A673 (cell line): Measurements from ENCODE around the gene GOLGA8T. TPM values are rescaled to one million over a fixed set of nuclear protein-coding genes. Genes with fewer than 3 reads are reported as not detected.
"Not testable (repeated sequence)": the region's sequence is repeated elsewhere in the genome, so short reads cannot be mapped to it uniquely, and the experiment has no call there.

Source experiments
- BruUV-seq: library from RNA; stranded (reverse); fragments of 400-500 nt; replicated peaks from 2 replicates; lab custom pipeline; 2021; lab: Mats Ljungman, UMichigan
- CTCF ChIA-PET: fragments of 300-600 bp; sonication (Branson Sonifier 250); formaldehyde crosslinking; loops from one replicate; lab custom pipeline; 2022; ENCODE audit warnings: antibody characterized with exemption; lab: Charles Lee
- POLR2A ChIA-PET: fragments of 300-600 bp; sonication (Branson Sonifier 250); formaldehyde crosslinking; loops from one replicate; lab custom pipeline; 2022; ENCODE audit warnings: antibody characterized with exemption; ENCODE audit not compliant: low non-redundant PET; lab: Charles Lee
- DNase-seq: peaks from one replicate; pipeline ENCODE4 v3.0.0-alpha.2; 2015; ENCODE audit warnings: low spot score
- H3K27ac ChIP-seq: fragments of 200-600 bp; sonication (generic); 2 replicates; pipeline ENCODE4 v1.5.1; 2016; ENCODE audit warnings: mixed run types, low read depth, mild to moderate bottlenecking, mixed read lengths, antibody characterized with exemption, low read length; ENCODE audit not compliant: poor library complexity, severe bottlenecking
- H3K27me3 ChIP-seq: fragments of 200-600 bp; sonication (generic); replicated peaks from 2 replicates; pipeline ENCODE4 v1.6.1; 2017; ENCODE audit warnings: mixed run types, low read depth, mild to moderate bottlenecking, mixed read lengths, antibody characterized with exemption, low read length; ENCODE audit not compliant: insufficient read depth, poor library complexity
- H3K36me3 ChIP-seq: fragments of 200-600 bp; sonication (generic); 2 replicates; pipeline ENCODE4 v1.6.1; 2016; ENCODE audit warnings: mixed run types, mild to moderate bottlenecking, mixed read lengths, antibody characterized with exemption, low read length; ENCODE audit not compliant: insufficient read depth, poor library complexity, severe bottlenecking
- H3K4me1 ChIP-seq: fragments of 200-600 bp; sonication (generic); 2 replicates; pipeline ENCODE4 v1.6.1; 2017; ENCODE audit warnings: mixed run types, mild to moderate bottlenecking, mixed read lengths, antibody characterized with exemption, low read length; ENCODE audit not compliant: insufficient read depth, poor library complexity, severe bottlenecking
- H3K4me3 ChIP-seq: fragments of 200-600 bp; sonication (generic); 2 replicates; pipeline ENCODE4 v1.5.1; 2016; ENCODE audit warnings: low read depth, mixed run types, mild to moderate bottlenecking, mixed read lengths, low read length; ENCODE audit not compliant: poor library complexity, severe bottlenecking
- H3K9me3 ChIP-seq: fragments of 200-600 bp; sonication (generic); 2 replicates; pipeline ENCODE4 v1.6.1; 2016; ENCODE audit warnings: mixed run types, low read depth, mild to moderate bottlenecking, mixed read lengths, antibody characterized with exemption, low read length; ENCODE audit not compliant: poor library complexity, severe bottlenecking
- intact Hi-C: fragments of 100-400 bp; cut with micrococcal nuclease; formaldehyde crosslinking; loops from one replicate; pipeline ENCODE4 v1.10.0; 2022; ENCODE audit not compliant: unreplicated experiment
- total RNA-seq: library from RNA; stranded (reverse); gene quantifications from 2 replicates; pipeline ENCODE4 v1.2.3, GENCODE V29; 2021

GOLGA8T gene
- total RNA-seq, 1 experiment from 2014 or later: not detected

DNA sequence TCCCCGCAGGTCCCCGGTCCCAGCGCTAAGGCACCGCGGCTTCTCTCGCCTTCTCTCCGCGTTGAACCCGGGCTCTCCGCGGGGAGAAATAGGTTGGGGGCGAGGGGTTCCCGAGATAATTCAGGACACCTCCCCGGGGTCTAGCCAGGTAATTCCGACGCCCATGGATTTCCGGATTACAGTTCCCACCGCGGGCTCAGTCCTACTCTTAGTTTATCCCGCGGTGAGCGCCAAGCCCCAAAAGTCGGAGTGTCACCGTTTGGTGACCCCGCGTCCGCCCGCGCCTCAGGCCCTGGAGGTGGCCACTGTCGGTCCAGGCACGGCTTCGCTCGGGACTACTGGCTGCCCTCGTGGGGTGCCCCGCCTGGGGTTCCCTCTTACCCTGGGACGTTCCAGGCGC, 56.8 kb downstream of the GOLGA8T start:
- H3K4me1 ChIP-seq, CTCF ChIA-PET: not testable (repeated sequence)

GRCh38 chr15:30192119-30192745, 57.4 kb downstream of the GOLGA8T start:
- DNase-seq, H3K4me3 ChIP-seq, CTCF ChIA-PET, H3K4me1 ChIP-seq, H3K9me3 ChIP-seq, POLR2A ChIA-PET, H3K27ac ChIP-seq, BruUV-seq, intact Hi-C loops, H3K27me3 ChIP-seq, H3K36me3 ChIP-seq: not testable (repeated sequence)

More for the DNA sequence above, 56.8 kb downstream of the GOLGA8T start:
- H3K36me3 ChIP-seq, H3K27me3 ChIP-seq, POLR2A ChIA-PET, H3K27ac ChIP-seq, intact Hi-C loops, H3K9me3 ChIP-seq, H3K4me3 ChIP-seq, BruUV-seq, DNase-seq: not testable (repeated sequence)

- H3K36me3 ChIP-seq, H3K27me3 ChIP-seq, intact Hi-C loops, H3K27ac ChIP-seq, H3K4me3 ChIP-seq, H3K4me1 ChIP-seq, H3K9me3 ChIP-seq, CTCF ChIA-PET, DNase-seq, BruUV-seq, POLR2A ChIA-PET: not testable (repeated sequence)
These were observed 58.0 kb downstream of the GOLGA8T start for GRCh38 chr15:30192892-30193291.

Other genes with a start within 250 kb of the GOLGA8T start
- 0.22 TPM in 1 of 2 replicates, not detected in the other for gene GOLGA8J, start 52.1 kb upstream of the GOLGA8T start, total RNA-seq